RWPE2 (cell line): ENCODE measurements around the gene ASNSD1.

Experiments used
- ATAC-seq: fragments of 200-7000 bp; cut with Tn5 transposase; 3 replicates; pipeline ENCODE4 v1.9.1; 2021; ENCODE audit warnings: low read depth
- DNase-seq: peaks from one replicate; pipeline ENCODE4 v3.0.0-alpha.2; 2020; ENCODE audit warnings: low spot score
- H3K27ac ChIP-seq: fragments of 450-650 bp; 2 replicates; pipeline ENCODE4 v1.5.1; 2017; ENCODE audit warnings: mild to moderate bottlenecking; ENCODE audit not compliant: poor library complexity, severe bottlenecking
- H3K27me3 ChIP-seq: fragments of 250-450 bp; sonication (Bioruptor Pico); 2 replicates; pipeline ENCODE4 v1.5.1; 2021; ENCODE audit warnings: mild to moderate bottlenecking, moderate library complexity; ENCODE audit not compliant: insufficient read depth, poor library complexity, severe bottlenecking
- H3K36me3 ChIP-seq: fragments of 250-450 bp; sonication (Bioruptor Pico); 2 replicates; pipeline ENCODE4 v1.5.1; 2020; ENCODE audit warnings: low read depth, mild to moderate bottlenecking, moderate library complexity
- H3K4me1 ChIP-seq: fragments of 250-450 bp; sonication (Bioruptor Pico); 2 replicates; pipeline ENCODE4 v1.5.1; 2021; ENCODE audit warnings: mild to moderate bottlenecking, moderate library complexity; ENCODE audit not compliant: insufficient read depth, poor library complexity, severe bottlenecking
- H3K4me3 ChIP-seq: fragments of 250-450 bp; sonication (Bioruptor Pico); 2 replicates; pipeline ENCODE4 v1.5.1; 2021; ENCODE audit warnings: mild to moderate bottlenecking, moderate library complexity; ENCODE audit not compliant: severe bottlenecking
- H3K9me3 ChIP-seq: fragments of 250-450 bp; sonication (Bioruptor Pico); 2 replicates; pipeline ENCODE4 v1.5.1; 2021; ENCODE audit warnings: mild to moderate bottlenecking, moderate library complexity; ENCODE audit not compliant: severe bottlenecking
- CTCF ChIP-seq: fragments of 450-650 bp; IDR thresholded peaks from one replicate; pipeline ENCODE4 v1.5.1; 2017; ENCODE audit warnings: mild to moderate bottlenecking, moderate library complexity; ENCODE audit not compliant: poor library complexity, severe bottlenecking

The ASNSD1 gene

GRCh38 chr2:189661148-189661956, at the start of gene ASNSD1:
Gene ASNSD1 (plus strand): TSS chr2:189661459. CDS start chr2:189666133, 4,674 bp downstream.
- Histone ChIP-seq H3K27ac (no peak within 1 kb of the TSS), H3K27me3 (no peaks in the 10 kb centered on the region), H3K4me1 (peaks cover 4% of the 10 kb centered on the region), H3K36me3 (peaks cover 18% of the 10 kb centered on the region), H3K4me3 (peak within 1 kb of the TSS; percentile 56), H3K9me3 (no peaks in the 10 kb centered on the region)
- DNase-seq (peak; percentile 97), ATAC-seq (peak; percentile 95)
- peak; percentile 99 for TF ChIP-seq CTCF

GRCh38 chr2:189613077-189613636, 48.1 kb upstream of the ASNSD1 start:
- peaks cover 4% of the 10 kb centered on the region for H3K9me3 ChIP-seq
- DNase-seq (no peak), ATAC-seq (peak; percentile 66)
- H3K4me1 ChIP-seq = peaks cover 4% of the 10 kb centered on the region
- H3K27me3 ChIP-seq = no peaks in the 10 kb centered on the region
- H3K36me3 ChIP-seq = no peaks in the 10 kb centered on the region
- H3K4me3 ChIP-seq = no peak overlapping the region
- no peak overlapping the region for H3K27ac ChIP-seq
- TF ChIP-seq CTCF = no peak

GRCh38 chr2:189613650-189614420, 47.4 kb upstream of the ASNSD1 start:
- H3K4me3 ChIP-seq = no peak overlapping the region
- peaks cover under 1% of the 10 kb centered on the region for H3K4me1 ChIP-seq
- H3K27ac ChIP-seq = no peak overlapping the region
- H3K9me3 ChIP-seq = no peaks in the 10 kb centered on the region
- no peak for TF ChIP-seq CTCF
- H3K36me3 ChIP-seq = no peaks in the 10 kb centered on the region
- no peak for DNase-seq
- H3K27me3 ChIP-seq = no peaks in the 10 kb centered on the region
- ATAC-seq = peak; percentile 33; the same call in 1 of the 3 replicates

GRCh38 chr2:189614585-189614984, 46.7 kb upstream of the ASNSD1 start:
- no peak overlapping the region for H3K4me3 ChIP-seq
- DNase-seq = no peak
- H3K4me1 ChIP-seq = no peaks in the 10 kb centered on the region
- H3K36me3 ChIP-seq = no peaks in the 10 kb centered on the region
- TF ChIP-seq CTCF = no peak
- no peaks in the 10 kb centered on the region for H3K9me3 ChIP-seq
- no peak overlapping the region for H3K27ac ChIP-seq
- no peak for ATAC-seq
- no peaks in the 10 kb centered on the region for H3K27me3 ChIP-seq
